NCI-H2107 treated with DMSO at 0.1 percent for 48 hours (cell line): ENCODE data around the gene ABL2.
"Not testable (repeated sequence)": the region's sequence is repeated elsewhere in the genome, so short reads cannot be mapped to it uniquely, and the experiment has no call there.

Experiments used
- DNase-seq: peaks from one replicate; lab custom pipeline; 2025; ENCODE audit not compliant: unreplicated experiment; lab: John Stamatoyannopoulos, UW

The ABL2 gene

GRCh38 chr1:179217943-179218507, 11.5 kb downstream of the ABL2 start:
- no peak for DNase-seq

- DNase-seq = not testable (repeated sequence)
These were observed 16.2 kb downstream of the ABL2 start for GRCh38 chr1:179213317-179213716.

- no peak for DNase-seq
These were observed 20.6 kb downstream of the ABL2 start for GRCh38 chr1:179208681-179209477.

- DNase-seq = no peak
These were observed 22.7 kb downstream of the ABL2 start for GRCh38 chr1:179206812-179207211.

GRCh38 chr1:179205284-179205683, 24.2 kb downstream of the ABL2 start:
- no peak for DNase-seq

DNA sequence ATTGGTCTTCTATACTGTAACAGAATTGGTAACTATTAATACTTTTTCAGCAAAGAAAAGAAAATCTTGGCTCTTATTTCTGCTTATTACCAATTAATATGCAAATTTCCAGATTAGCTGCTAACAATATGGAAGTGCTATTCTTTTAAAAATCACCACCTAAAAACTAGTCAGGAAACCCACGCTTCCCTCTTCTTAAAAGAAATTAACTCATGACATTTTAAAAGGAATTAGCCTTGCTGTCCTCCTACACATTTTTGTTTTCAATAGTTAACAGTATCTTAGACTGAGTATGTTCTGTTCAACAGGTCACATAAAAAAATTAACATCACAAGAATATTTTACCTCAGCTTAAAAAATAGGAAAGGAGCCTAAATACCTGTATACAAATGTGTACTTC, 27.3 kb downstream of the ABL2 start:
- DNase-seq = no peak

- DNase-seq = no peak
These were observed 28.9 kb downstream of the ABL2 start for GRCh38 chr1:179200586-179200985.

DNA sequence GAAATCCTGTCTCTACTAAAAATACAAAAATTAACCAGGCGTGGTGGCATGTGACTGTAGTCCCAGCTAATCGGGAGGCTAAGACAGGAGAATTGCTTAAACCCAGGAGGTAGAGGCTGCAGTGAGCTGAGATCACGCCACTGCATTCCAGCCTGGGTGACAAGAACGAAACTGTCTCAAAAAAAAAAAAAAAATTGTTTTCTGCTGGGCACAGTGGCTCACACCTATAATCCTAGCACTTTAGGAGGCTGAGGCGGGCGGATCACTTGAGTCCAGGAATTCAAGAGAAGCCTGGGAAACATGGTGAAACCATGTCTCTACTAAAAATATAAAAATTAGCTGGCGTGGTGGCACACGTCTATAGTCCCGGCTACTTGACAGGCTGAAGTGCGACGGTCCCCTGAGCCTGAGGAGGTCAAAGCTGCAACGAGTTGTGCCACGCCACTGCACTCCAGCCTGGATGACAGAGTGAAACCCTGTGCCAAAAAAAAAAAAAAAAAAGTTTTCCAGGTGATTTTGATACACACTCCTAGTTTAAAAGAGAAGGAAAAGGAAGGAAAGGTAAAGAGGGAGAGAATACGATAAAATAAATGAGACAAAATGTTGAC, 31.7 kb downstream of the ABL2 start:
- no peak for DNase-seq

- not testable (repeated sequence) for DNase-seq
These were observed 33.6 kb downstream of the ABL2 start for GRCh38 chr1:179195857-179196256.

DNA sequence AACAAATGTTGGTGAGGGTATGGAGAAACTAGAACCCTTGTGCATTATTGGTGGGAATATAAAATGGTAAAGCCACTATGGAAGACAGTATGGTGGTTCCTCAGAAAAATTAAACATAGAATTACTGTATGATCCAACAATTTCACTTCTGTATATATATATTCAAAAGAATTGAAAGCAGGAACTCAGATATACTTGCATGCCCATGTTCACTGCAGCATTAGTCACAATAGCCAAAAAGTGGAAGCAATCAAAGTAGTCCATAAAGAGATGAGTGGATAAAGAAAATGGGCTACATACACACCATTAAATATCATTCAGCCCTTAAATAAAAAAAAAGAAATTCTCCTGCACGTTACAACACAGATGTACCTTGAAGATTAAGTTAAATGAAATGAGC, 34.1 kb downstream of the ABL2 start:
- no peak for DNase-seq

GRCh38 chr1:179194068-179194537, 35.4 kb downstream of the ABL2 start:
- no peak for DNase-seq

DNA sequence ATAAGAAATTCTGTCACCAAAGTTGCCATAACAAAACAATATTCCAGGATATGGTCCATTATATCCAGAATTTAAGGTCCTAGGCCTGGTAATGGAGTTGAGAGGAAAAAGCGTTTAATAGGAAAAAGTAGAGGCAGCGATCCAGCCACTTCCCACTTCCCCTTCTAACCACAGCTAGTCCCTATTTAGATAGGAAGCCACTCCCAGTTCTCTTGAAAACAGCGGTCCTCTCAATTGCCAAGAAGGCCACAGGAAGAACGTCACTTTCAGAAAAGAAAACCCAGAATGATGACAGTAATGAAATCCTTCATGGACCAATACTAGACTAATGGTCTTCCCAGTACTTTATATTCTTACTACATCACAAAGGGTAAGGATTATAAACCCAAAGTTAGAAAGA, 38.6 kb downstream of the ABL2 start:
- DNase-seq = no peak

DNA sequence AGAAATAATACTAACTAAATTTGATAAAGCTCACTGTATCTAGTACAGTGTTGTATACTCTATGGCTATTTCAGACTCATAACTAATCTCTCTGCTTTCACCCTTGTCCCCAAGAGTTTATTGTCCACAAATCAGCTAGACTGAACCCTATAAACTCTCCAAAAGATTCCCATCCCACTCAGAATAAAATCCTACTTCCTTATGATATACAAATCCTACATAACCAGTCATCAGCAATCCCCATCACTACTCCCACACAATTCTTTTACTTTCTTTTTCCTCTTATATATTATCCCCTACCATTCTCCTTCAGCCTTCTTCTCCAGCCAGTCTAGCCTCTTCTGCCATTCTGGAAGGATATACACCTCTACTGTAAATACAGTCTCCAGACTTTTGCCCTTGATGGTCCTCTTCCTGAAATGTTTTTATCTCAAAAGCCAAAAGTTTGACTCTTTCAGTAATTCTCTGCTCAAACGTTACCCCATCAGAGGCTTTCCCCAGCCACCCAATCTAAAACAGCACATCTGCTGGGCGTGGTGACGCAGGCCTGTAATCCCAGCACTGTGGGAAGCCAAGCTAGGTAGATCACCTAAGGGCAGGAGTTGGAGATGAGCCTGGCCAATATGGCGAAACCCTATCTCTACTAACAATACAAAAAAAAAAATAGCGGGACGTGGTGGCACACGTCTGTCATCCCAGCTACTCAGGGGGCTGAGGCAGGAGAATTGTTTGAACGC, 41.6 kb downstream of the ABL2 start:
- DNase-seq = no peak

GRCh38 chr1:179187043-179187442, 42.4 kb downstream of the ABL2 start:
- DNase-seq = no peak

DNA sequence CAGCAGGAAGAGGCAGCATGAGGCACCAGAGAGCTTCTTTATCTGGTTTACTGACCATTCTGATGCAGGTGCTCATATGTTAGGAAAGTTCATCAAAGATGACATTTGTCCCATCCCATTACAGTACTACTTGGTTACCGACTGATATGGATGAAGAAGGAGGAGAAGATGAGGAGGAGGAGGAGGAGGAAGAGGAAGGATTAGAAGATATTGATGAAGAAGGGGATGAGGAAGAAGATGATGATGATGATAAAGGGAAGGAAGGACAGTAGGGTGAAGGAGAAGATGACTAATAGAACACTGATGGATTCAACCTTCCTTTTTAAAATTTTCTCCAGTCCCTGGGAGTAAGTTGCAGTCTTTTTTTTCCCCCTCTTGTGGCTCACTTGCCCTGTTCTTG, 45.1 kb downstream of the ABL2 start:
- DNase-seq = no peak

DNA sequence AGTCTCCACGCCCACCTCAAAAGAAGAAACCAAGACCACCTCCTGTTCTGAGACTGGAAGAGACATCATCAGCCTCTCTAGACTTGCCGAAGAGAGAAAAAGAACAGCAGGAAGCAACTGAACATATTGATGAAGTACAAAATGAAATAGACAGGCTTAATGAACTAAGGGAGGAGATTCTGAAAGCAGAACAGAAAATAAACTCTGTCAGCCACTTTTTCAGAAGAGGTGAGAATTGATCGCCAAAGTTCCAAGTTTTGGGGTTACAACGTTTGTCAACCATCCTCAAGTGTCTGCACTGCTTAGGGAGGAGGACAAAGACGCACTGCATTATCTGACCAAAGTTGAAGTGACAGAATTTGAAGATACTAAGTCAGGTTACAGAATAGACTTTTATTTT, 45.6 kb downstream of the ABL2 start:
- DNase-seq = no peak

GRCh38 chr1:179178950-179179349, 50.5 kb downstream of the ABL2 start:
- DNase-seq = no peak

GRCh38 chr1:179178183-179178582, 51.3 kb downstream of the ABL2 start:
- DNase-seq = no peak

DNA sequence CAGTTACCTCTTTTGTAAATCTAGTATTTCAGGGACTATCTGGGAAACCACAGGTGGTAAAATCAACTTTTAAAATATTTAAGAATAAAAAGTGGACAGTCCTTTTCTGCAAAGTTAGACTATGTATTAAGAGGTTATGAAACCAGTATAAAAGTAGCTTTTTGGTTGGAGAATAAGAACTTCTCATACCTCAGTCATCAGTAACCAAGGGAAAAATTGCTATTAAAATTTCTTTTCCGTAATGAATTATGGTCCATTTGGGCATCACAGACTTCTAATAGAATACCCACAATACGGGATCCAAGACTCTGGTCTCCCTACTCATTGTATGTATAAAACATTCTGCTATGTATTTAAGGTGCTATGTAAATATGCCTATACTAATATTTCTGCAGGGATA, 51.9 kb downstream of the ABL2 start:
- no peak for DNase-seq

DNA sequence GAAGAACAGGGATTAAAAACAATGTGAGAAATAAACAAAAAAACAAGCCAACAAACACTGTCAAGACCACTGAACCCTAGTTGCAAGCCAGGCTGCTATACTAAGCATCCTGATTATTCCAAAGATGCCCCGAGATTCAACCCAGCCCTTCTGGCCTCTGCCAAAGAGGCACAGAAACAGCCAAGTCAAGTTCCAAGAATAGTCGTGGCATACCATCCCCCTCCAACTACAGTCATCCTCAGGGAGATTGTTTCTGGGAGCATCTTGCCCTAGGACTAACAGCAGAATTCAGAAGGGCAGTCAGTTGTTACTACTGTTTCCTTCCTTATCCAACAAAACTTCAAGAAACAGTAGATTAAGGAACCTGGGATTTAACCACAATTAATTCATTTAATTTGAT, 52.3 kb downstream of the ABL2 start:
- no peak for DNase-seq

GRCh38 chr1:179175011-179175841, 54.3 kb downstream of the ABL2 start:
- DNase-seq = no peak
